Measurements from ENCODE around the gene ZNF235. TPM values are rescaled to one million over a fixed set of nuclear protein-coding genes. Genes with fewer than 3 reads are reported as not detected.

ZNF235 gene
- total and polyA plus RNA-seq, 2 of the 8 experiments (the other 6 are each of a cell fraction or from before 2014, with no cell fraction given): 2.0 to 5.3 TPM

DNA sequence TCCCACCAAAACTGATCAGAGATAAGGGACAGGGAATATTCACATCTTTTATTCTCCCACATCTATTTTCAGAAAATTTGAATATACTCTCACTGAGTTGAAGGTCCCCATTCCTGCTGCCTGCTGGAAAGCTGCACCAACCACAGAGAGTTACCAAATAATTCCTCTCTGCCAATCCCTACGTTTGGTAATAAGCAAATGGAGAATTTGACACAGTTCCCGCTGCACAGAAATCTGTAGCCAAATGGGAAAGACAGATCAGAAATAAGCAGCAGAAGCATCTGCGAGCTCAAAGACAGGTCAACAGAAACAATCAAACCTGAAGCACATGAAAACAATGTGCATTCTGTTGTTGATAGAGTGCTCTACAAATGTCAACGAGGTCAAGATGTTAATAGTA lies 41.7 kb upstream of the ZNF235 start:
- POLR2A ChIA-PET (ENCODE audit: partially characterized antibody): no interaction called here
- H3K79me2 ChIP-seq (ENCODE audit: control insufficient read depth in 1 of 2, insufficient read depth in 2 of 2, low read length in 2 of 2): no peaks in the 10 kb centered on the region

More for the DNA sequence above, 41.7 kb upstream of the ZNF235 start:
- DNase-seq (ENCODE audit: low read depth in 1 of 2, low spot score in 2 of 2) (no peak), FAIRE-seq (no peak)
- Histone ChIP-seq H2BK20ac (ENCODE audit: low read length) (no peak overlapping the region), H3K4me3 (ENCODE audit: extremely low read depth in 1 of 4, insufficient read depth in 2 of 4, low read depth in 3 of 4, low read length in 4 of 4) (no peak overlapping the region), H2BK5ac (ENCODE audit: low read depth, low read length) (no peak overlapping the region), H3K18ac (ENCODE audit: extremely low read depth, low read length) (no peak overlapping the region), H2BK12ac (ENCODE audit: low read depth, low read length) (no peak overlapping the region), H2BK15ac (ENCODE audit: low read length) (no peak overlapping the region), H4K91ac (replicated peaks; ENCODE audit: insufficient read length, low read length) (no peak overlapping the region), H3K79me1 (ENCODE audit: low read depth, low read length) (no peaks in the 10 kb centered on the region), H3K36me3 (ENCODE audit: control insufficient read depth in 2 of 4, insufficient read depth in 4 of 4, low read length in 3 of 4) (no peaks in the 10 kb centered on the region), H4K8ac (ENCODE audit: extremely low read depth, insufficient read depth, low read length) (no peak overlapping the region), H3K14ac (ENCODE audit: insufficient read length) (no peak overlapping the region), H4K20me1 (replicated peaks in 1 of 2; ENCODE audit: control insufficient read depth in 1 of 2, insufficient read depth in 2 of 2, low read length in 2 of 2) (no peaks in the 10 kb centered on the region), H2AK5ac (ENCODE audit: low read depth, low read length) (no peak overlapping the region), H3K4me1 (replicated peaks in 1 of 4; ENCODE audit: control insufficient read depth in 3 of 4, insufficient read depth in 4 of 4, low read length in 3 of 4) (no peaks in the 10 kb centered on the region), H3K27ac (ENCODE audit: low read depth, low read length) (no peak overlapping the region), H3K56ac (replicated peaks; ENCODE audit: insufficient read length, low read depth, low read length) (no peak overlapping the region), H3K9ac (replicated peaks in 1 of 4; ENCODE audit: extremely low read depth in 1 of 4, low read depth in 3 of 4, low read length in 3 of 4) (no peak overlapping the region), H3K23ac (ENCODE audit: insufficient read length) (no peak overlapping the region), H2AFZ (ENCODE audit: low read length) (no peak overlapping the region), H2BK120ac (replicated peaks; ENCODE audit: low read depth, low read length) (no peak overlapping the region), H3K23me2 (ENCODE audit: low read depth, low read length) (no peaks in the 10 kb centered on the region), H3K9me3 (ENCODE audit: insufficient read depth in 2 of 2, low read depth in 1 of 2, low read length in 1 of 2) (peaks cover 34 to 35% of the 10 kb centered on the region in 2 experiments), H3K4me2 (ENCODE audit: insufficient read depth in 1 of 2, low read depth in 2 of 2, low read length in 2 of 2) (no peak overlapping the region), H3K4ac (replicated peaks; ENCODE audit: insufficient read length, low read depth, low read length) (no peak overlapping the region), H3K27me3 (replicated peaks in 1 of 4; ENCODE audit: control insufficient read depth in 3 of 4, extremely low read depth in 1 of 4, insufficient read depth in 3 of 4, low read length in 3 of 4) (no peaks in the 10 kb centered on the region), H4K5ac (ENCODE audit: insufficient read length, low read depth, low read length) (no peak overlapping the region)
- CTCF ChIA-PET (ENCODE audit: partially characterized antibody): no interaction called here
- TF ChIP-seq JUN (IDR thresholded peaks at IDR 0.05; ENCODE audit: low read depth, low read length) (no peak), TEAD4 (IDR thresholded peaks at IDR 0.05; ENCODE audit: low read depth, low read length) (no peak), EZH2 (IDR thresholded peaks at IDR 0.05; ENCODE audit: low read depth, low read length, severe bottlenecking) (no peak), RBBP5 (IDR thresholded peaks at IDR 0.05; ENCODE audit: borderline replicate concordance, low read depth, low read length) (no peak), SIRT6 (IDR thresholded peaks at IDR 0.05; ENCODE audit: low read length) (no peak), SP1 (IDR thresholded peaks at IDR 0.05; ENCODE audit: low read depth, low read length) (no peak), MAFK (IDR thresholded peaks at IDR 0.05; ENCODE audit: low read depth, low read length) (no peak), SIN3A (conservative IDR thresholded peaks at IDR 0.05 in 1 of 2, IDR thresholded peaks at IDR 0.05 in 1 of 2; ENCODE audit: low read depth in 1 of 2, low read length in 2 of 2) (no peak), RNF2 (IDR thresholded peaks at IDR 0.05; ENCODE audit: borderline replicate concordance, low read depth, low read length, missing control alignments, poor library complexity, severe bottlenecking) (no peak), NRF1 (IDR thresholded peaks at IDR 0.05; ENCODE audit: low read depth, low read length) (no peak)
- TF ChIP-seq, protein P1, sequence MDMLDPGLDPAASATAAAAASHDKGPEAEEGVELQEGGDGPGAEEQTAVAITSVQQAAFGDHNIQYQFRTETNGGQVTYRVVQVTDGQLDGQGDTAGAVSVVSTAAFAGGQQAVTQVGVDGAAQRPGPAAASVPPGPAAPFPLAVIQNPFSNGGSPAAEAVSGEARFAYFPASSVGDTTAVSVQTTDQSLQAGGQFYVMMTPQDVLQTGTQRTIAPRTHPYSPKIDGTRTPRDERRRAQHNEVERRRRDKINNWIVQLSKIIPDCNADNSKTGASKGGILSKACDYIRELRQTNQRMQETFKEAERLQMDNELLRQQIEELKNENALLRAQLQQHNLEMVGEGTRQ (IDR thresholded peaks at IDR 0.05; ENCODE audit: low read length): no peak
- TF ChIP-seq, protein P2, sequence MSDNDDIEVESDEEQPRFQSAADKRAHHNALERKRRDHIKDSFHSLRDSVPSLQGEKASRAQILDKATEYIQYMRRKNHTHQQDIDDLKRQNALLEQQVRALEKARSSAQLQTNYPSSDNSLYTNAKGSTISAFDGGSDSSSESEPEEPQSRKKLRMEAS (IDR thresholded peaks at IDR 0.05): no peak
- WGBS, 2 experiments (ENCODE audit: extremely low coverage in 1 of 2, insufficient coverage in 1 of 2, insufficient read length in 1 of 2, insufficient replicate concordance in 2 of 2, low coverage in 1 of 2, low lambda C conversion rate in 2 of 2, missing lambda C conversion rate in 1 of 2): 85% methylated on average over 4 of the region's 4 CpGs; no CpG with 5 or more reads in 1 of the 2 experiments
